ENCODE measurements around the gene MMP23B.

DNA sequence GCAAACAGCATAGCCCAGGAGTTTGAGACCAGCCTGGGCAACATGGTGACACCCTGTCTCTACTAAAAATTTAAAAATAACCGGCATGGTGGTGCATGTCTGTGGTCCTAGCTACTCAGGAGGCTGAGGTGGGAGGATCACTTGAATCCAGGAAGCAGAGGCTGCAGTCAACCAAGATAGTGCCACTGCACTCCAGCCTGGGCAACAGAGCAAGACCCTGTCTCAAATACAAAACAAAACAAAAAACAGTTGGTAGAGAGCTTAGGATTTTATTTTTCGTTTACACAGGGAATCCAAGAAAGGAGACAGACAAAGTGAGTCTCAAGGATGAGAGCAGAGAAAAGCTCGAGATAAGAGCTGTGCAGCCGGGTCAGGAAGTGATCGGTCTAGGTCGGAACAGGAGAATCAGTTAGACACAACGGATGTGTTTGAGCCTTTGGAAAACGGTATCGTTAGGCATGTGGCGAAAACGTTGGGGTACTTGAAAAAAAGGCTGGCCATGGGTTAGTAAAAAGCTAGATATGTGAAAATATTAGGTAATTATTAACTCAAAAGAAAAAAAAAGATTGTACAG lies 18.4 kb upstream of the MMP23B start:
- TF ChIP-seq YY1 (IDR thresholded peaks at IDR 0.05; ENCODE audit: insufficient read depth, insufficient read length), result no peak
- TF ChIP-seq SUZ12 (IDR thresholded peaks at IDR 0.05; ENCODE audit: extremely low read depth, insufficient read depth, insufficient read length), result no peak
